AG09319 (cell line): ENCODE results near the gene TMEM119.
"Not testable (repeated sequence)": the region's sequence is repeated elsewhere in the genome, so short reads cannot be mapped to it uniquely, and the experiment has no call there.

Experiments used
- DNase-seq: peaks from one replicate; pipeline ENCODE4 v3.0.0-alpha.2; 2010; ENCODE audit warnings: low read depth; ENCODE audit errors: extremely low read depth
- TF ChIP-seq, protein P1 (sequence below): IDR thresholded peaks from 2 replicates; pipeline ENCODE4 v1.5.1; 2011; ENCODE audit warnings: low read depth, mild to moderate bottlenecking, inconsistent platforms, low read length, moderate library complexity

Gene TMEM119

DNA sequence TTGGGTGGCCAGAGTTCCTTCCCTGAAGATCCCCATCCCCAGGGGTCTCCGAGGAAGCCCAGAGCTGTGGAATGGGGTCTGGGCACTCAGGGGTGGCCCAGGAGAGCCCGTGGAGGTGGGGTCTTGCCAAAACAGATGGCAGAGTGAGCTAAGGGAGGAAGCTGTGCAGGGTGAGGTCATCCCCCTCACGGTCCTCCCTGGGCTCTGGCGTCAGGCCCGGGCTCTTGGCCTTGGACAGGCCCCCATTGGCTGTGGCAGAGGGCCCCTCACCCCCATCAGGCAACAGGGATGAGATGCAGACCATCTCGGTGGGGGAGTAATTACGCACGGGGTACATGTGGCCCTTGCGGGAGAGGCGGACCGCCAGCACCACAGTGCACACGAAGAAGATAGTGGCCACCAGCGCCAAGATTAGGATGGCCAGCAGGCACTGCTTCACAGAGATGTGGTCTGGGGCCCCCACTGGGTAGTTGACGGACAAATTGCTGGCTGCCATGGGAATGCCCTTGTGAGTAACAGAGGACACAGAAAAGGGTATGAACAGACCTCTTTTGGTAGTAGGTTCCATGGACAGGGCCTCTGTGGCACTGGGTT lies 25.1 kb upstream of the TMEM119 start:
- no peak for DNase-seq
- TF ChIP-seq, protein P1, sequence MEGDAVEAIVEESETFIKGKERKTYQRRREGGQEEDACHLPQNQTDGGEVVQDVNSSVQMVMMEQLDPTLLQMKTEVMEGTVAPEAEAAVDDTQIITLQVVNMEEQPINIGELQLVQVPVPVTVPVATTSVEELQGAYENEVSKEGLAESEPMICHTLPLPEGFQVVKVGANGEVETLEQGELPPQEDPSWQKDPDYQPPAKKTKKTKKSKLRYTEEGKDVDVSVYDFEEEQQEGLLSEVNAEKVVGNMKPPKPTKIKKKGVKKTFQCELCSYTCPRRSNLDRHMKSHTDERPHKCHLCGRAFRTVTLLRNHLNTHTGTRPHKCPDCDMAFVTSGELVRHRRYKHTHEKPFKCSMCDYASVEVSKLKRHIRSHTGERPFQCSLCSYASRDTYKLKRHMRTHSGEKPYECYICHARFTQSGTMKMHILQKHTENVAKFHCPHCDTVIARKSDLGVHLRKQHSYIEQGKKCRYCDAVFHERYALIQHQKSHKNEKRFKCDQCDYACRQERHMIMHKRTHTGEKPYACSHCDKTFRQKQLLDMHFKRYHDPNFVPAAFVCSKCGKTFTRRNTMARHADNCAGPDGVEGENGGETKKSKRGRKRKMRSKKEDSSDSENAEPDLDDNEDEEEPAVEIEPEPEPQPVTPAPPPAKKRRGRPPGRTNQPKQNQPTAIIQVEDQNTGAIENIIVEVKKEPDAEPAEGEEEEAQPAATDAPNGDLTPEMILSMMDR, result no peak

DNA sequence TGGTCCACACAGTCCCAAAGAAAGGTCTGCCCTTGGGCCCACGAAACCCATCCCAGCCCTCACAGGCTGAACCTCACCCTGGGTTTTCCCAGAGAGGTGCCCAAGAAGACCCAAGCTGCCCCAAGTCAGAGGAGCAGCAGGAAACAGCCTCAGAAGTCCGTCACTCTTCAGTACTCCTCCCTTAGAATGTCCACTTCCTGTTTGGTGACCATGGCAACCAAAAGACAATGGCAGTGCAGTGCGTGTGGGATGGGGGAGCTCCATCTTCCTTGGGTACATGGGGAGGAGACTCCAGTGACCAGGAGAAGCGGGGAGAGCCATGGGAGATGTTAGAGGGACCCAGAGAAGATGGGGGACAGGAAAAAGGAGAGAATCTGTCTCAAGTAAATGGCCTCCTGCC lies 24.5 kb upstream of the TMEM119 start:
- TF ChIP-seq, protein P1, result no peak
- no peak for DNase-seq

DNA sequence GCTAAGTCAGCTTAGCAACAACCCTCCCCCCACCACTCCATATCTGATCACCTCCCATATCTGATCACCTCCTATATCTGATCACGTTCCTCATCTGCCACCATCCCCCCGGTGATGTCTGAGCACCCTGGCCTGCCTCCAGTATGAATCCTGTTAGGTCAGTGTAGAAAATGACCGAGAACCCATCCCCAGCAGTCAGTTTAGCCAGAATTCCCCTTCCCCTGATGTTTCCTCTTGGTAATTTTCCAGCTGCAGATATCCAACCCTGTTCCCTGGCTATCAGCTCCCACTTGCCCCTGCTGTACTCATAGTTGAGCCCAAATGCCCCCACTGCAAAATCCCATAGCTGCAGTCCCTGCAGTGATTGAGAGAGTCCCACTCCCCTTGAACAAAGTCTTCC lies 23.3 kb upstream of the TMEM119 start:
- TF ChIP-seq, protein P1, result no peak

DNA sequence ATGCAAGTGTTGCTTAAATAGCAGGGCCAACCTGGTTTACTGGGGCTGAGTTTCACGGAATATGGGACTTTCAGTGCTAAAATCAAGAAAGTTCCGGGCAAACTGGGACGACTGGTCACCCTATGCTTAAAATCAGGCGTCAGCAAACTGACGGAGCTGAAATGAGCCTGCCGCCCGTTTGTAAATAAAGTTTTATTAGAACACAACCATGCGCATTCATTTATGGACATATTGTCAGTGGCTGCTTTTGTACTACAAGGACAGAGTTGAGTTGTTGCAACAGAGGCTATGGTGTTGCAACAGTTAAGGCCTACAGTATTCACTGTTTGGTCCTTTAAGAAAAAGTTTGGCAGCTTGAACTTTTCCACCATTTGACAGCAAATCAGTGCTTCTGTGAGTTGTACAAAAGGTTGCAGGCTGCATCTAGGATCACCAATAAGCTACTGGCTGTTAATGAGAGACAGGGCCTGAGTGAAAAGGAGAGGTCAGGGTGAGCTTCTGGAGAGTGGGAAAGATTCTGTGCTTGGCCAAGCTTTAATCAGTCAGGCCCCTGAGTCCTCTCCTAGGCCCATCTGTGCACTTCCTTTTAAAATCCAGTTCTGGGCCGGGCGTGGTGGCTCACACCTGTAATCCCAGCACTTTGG lies 22.5 kb upstream of the TMEM119 start:
- TF ChIP-seq, protein P1, result no peak
- DNase-seq, result peak; percentile 37

More for the DNA sequence above, 23.3 kb upstream of the TMEM119 start:
- no peak for DNase-seq

DNA sequence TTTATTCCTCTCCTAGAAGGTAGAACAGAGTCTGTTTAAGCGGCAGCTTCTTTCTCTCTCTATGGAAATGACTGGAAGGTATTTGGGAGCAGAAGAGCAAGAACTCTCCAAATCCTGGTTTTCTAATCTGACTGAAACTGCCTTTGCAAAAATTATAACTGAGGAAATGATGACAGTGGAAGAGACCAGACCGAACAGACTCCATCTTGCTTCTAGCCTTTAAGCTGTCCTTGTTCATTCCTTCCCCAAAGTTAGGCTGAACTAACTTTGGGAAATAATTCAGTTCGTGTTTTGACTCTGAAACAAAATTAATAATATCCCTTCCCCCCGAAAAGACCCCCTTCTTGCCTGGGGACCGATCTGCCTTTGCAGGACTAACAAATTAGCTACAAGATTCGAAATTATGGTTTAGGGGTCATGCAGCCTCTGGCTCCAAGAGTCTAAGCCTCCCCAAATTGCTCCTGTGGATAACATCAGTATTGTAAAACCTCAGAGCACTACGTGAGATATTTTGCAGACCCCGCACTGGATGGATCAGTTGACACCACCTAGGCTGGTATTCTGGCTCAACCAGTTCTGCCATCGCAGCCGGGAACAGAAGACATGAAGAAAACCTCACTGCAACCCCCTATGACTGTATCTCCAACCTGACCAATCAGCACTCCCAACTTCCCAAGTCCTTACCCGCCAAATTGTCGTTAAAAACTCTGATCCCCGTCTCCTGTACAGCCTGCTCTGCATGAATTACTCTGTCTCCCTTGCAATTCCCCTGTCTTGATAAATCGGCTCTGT lies 21.7 kb upstream of the TMEM119 start:
- TF ChIP-seq, protein P1, result no peak
- no peak for DNase-seq

DNA sequence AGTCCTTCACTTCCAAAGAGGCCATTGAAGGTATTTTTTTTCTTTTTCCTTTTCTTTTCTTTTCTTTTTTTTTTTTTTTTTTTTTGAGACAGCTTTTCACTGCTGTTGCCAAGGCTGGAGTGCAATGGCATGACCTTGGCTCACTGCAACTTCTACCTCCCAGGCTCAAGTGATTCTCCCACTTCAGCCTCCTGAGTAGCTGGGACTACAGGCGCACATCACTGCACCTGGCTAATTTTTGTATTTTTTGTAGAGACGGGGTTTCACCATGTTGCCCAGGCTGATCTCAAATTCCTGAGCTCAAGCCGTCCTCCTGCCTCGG lies 21.0 kb upstream of the TMEM119 start:
- DNase-seq, result not testable (repeated sequence)

DNA sequence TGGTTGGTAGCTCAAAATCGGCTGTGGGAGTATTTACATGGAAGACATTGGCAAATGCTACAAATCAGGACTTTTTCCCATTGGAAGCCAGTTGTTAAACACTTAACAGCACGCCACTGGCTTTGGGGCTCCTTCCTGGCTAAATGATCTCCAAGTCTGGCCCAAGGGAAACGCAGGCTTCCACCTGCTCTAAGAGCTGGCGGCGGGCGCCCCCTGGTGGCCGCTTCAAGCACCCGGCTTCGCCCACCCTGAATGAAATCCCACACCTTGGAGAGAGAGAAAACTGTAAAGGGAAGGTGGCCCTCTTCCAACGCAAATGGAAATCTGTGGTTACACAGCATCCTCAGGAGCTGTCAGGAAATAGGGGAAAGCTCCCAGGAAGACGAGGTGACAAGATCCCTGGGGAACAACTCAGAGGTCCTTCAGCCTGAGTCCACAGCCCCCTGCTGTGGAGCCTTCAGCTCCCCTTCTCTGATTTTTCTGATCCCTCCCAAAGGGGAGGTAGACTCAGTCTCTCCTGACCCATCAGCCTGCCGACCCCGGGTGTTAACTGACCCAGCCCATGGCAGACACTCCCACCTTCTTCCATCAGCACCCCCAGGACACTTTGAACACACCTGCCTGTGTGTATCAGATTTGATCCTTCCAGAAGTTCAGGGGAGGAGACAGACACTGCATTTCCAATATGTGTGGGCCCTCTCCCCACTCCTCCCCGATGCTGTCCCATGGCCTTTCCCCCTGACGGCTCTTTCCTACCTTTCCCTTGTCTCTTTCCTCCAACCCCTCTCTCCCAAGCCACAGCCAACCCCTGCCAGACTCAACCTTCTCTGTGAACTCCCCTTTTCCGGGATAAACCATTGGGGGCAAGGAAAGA lies 20.4 kb upstream of the TMEM119 start:
- DNase-seq, result peak; percentile 74
- TF ChIP-seq, protein P1, result peak; percentile 95
